ENCODE data around the gene RBM19.

DNA sequence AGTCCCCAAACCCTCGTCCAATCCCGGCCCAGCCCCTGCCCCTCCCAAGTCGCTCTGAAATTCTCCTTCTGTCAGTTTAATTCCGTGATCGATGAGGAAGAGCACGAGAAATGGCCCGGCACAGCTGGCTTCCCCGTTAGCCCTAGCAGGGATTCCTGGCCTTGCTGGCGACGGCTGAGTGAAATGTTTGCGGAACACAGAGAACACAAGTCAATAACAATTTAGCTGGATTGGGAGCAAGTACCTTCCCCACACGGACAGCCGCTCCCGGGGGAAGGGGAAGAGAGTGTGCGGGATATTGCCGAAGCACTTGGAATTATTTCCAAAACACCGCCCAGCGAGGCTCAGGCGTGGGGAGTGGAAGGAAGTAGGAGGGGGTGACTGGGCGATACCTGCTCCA is 134.6 kb downstream of the RBM19 start:
- TF ChIP-seq, protein P1, sequence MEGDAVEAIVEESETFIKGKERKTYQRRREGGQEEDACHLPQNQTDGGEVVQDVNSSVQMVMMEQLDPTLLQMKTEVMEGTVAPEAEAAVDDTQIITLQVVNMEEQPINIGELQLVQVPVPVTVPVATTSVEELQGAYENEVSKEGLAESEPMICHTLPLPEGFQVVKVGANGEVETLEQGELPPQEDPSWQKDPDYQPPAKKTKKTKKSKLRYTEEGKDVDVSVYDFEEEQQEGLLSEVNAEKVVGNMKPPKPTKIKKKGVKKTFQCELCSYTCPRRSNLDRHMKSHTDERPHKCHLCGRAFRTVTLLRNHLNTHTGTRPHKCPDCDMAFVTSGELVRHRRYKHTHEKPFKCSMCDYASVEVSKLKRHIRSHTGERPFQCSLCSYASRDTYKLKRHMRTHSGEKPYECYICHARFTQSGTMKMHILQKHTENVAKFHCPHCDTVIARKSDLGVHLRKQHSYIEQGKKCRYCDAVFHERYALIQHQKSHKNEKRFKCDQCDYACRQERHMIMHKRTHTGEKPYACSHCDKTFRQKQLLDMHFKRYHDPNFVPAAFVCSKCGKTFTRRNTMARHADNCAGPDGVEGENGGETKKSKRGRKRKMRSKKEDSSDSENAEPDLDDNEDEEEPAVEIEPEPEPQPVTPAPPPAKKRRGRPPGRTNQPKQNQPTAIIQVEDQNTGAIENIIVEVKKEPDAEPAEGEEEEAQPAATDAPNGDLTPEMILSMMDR (IDR thresholded peaks at IDR 0.05; ENCODE audit: insufficient read depth, low read length), result no peak
- TF ChIP-seq SPI1 (IDR thresholded peaks at IDR 0.05; ENCODE audit: borderline replicate concordance, low read depth), result no peak
- no peak for TF ChIP-seq POLR2AphosphoS5 (IDR thresholded peaks at IDR 0.05; ENCODE audit: low read depth)
- TF ChIP-seq, protein P2, sequence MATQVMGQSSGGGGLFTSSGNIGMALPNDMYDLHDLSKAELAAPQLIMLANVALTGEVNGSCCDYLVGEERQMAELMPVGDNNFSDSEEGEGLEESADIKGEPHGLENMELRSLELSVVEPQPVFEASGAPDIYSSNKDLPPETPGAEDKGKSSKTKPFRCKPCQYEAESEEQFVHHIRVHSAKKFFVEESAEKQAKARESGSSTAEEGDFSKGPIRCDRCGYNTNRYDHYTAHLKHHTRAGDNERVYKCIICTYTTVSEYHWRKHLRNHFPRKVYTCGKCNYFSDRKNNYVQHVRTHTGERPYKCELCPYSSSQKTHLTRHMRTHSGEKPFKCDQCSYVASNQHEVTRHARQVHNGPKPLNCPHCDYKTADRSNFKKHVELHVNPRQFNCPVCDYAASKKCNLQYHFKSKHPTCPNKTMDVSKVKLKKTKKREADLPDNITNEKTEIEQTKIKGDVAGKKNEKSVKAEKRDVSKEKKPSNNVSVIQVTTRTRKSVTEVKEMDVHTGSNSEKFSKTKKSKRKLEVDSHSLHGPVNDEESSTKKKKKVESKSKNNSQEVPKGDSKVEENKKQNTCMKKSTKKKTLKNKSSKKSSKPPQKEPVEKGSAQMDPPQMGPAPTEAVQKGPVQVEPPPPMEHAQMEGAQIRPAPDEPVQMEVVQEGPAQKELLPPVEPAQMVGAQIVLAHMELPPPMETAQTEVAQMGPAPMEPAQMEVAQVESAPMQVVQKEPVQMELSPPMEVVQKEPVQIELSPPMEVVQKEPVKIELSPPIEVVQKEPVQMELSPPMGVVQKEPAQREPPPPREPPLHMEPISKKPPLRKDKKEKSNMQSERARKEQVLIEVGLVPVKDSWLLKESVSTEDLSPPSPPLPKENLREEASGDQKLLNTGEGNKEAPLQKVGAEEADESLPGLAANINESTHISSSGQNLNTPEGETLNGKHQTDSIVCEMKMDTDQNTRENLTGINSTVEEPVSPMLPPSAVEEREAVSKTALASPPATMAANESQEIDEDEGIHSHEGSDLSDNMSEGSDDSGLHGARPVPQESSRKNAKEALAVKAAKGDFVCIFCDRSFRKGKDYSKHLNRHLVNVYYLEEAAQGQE (IDR thresholded peaks at IDR 0.05; ENCODE audit: insufficient replicate concordance, low read depth), result no peak

Data from HL-60 (cell line).